Pancreas (tissue), 10 donors: ENCODE results near the gene TMEM33. TPM values are rescaled to one million over a fixed set of nuclear protein-coding genes. Genes with fewer than 3 reads are reported as not detected.
"Not testable (repeated sequence)": the region's sequence is repeated elsewhere in the genome, so short reads cannot be mapped to it uniquely, and the experiment has no call there.

Experiments used
- ATAC-seq, 4 donors: fragments of 200-7000 bp; cut with Tn5 transposase; one replicate each; pipeline versions ENCODE4 v1.8.0 to v1.9.1; 2020; ENCODE audit warnings: mild to moderate bottlenecking in 4 of 4, moderate library complexity in 4 of 4
- DNase-seq, 6 donors: peaks; one replicate each; pipeline ENCODE4 v3.0.0-alpha.2; 2020
- FAIRE-seq: peaks from 2 replicates; lab custom pipeline; 2012; peaks lifted over from hg19 to GRCh38; lab: Jason Lieb, UNC
- H3K27ac ChIP-seq, 4 donors: fragments of 200-600 bp; sonication (generic); 1 replicate in 3 of 4; 2 replicates in 1 of 4; pipeline versions ENCODE4 v1.5.0 to v1.8.0; 2020
- H3K27me3 ChIP-seq, 4 donors: fragments of 200-600 bp; one replicate each; pipeline ENCODE4 v1.8.0; 2021
- H3K36me3 ChIP-seq, 3 donors: fragments of 200-600 bp; sonication (generic) in 1 of 3; one replicate each; pipeline versions ENCODE4 v1.5.0 to v1.8.0; 2020 to 2021
- H3K4me1 ChIP-seq, 3 donors: fragments of 200-600 bp; one replicate each; pipeline ENCODE4 v1.8.0; 2021
- H3K4me3 ChIP-seq, 4 donors: fragments of 200-600 bp; sonication (generic) in 2 of 4; one replicate each; pipeline versions ENCODE4 v1.5.0 to v1.8.0; 2020 to 2021
- H3K9me3 ChIP-seq, 4 donors: fragments of 200-600 bp; one replicate each; pipeline ENCODE4 v1.8.0; 2021
- CTCF ChIP-seq, 4 donors: fragments of 200-600 bp; sonication (generic) in 3 of 4; IDR thresholded peaks; one replicate each; pipeline versions ENCODE4 v1.5.0 to v1.8.0; 2021; ENCODE audit warnings: antibody characterized with exemption in 4 of 4
- WGBS, 2 donors: extraction: QIAGEN DNeasy Blood & Tissue Kit; methylation state at CpG; one replicate each; pipeline ENCODE4 v1.1.7; 2013; 5-methylcytosine and 5-hydroxymethylcytosine counted together
- intact Hi-C, 3 donors: fragments of 100-400 bp; cut with DNase I; formaldehyde crosslinking; loops; one replicate each; pipeline versions ENCODE4 v1.11.1 to v1.14.2; 2022
- polyA plus RNA-seq, 2 donors: library from polyadenylated mRNA; stranded (reverse); fragments of 200-250 nt; gene quantifications; one replicate each; pipeline ENCODE4 v1.2.3, GENCODE V29; 2013
- total RNA-seq, 6 donors: library from RNA; stranded (reverse); fragmentation: NEBNext Ultra II Directional in 4 of 6; extraction: Animal tissue kit (Norgen Biotek cat#: 25700) in 4 of 6; gene quantifications; one replicate each; pipeline versions ENCODE4 v1.2.1 to v1.2.4, GENCODE V29; 2021 to 2023
- donor health status: healthy with polysubstance abuse.
- donor health status: DM: no; HTN: no; CAD: no; lungs with moderate emphysema.
- donor health status: DM: no; HTN: no; CAD: no.
- donor health status: control.
- donor health status: control.
- donor health status: Bipolar disorder and iron deficiency.
- donor health status: DM: yes; HTN: yes; CAD: no.
- donor health status: DM: no; HTN: no; CAD: no.
- donor health status: DM: no; HTN: no; CAD: no.
- donor health status: DM: yes; HTN: yes; CAD: no.

Gene TMEM33
- total and polyA plus RNA-seq, 8 donors = 4.2 to 31.4 (median 19.4) TPM

- no peak for FAIRE-seq
- no peaks in the 10 kb centered on the region for H3K27me3 ChIP-seq
Observed at GRCh38 chr4:41888687-41889074, 46.5 kb upstream of the TMEM33 start.

GRCh38 chr4:41889317-41889716 is 45.9 kb upstream of the TMEM33 start:
- Histone ChIP-seq H3K36me3 (no peaks in the 10 kb centered on the region), H3K27ac (no peak overlapping the region), H3K27me3 (no peaks in the 10 kb centered on the region), H3K9me3 (no peaks in the 10 kb centered on the region), H3K4me1 (no peaks in the 10 kb centered on the region), H3K4me3 (no peak overlapping the region)
- no peak for ATAC-seq
- intact Hi-C loops = loop anchor here in 1 of 3 donors (10.0 kb wide), 1 partner anchor 605 kb away; no protein-coding TSS in a partner anchor
- DNase-seq = no peak
- 26 to 30% methylated on average over 1 of the region's 1 CpG for WGBS, 2 donors
- no peak for TF ChIP-seq CTCF (IDR thresholded peaks at IDR 0.05)
- no peak for FAIRE-seq

More at GRCh38 chr4:41888687-41889074, 46.5 kb upstream of the TMEM33 start:
- ATAC-seq (no peak), DNase-seq (no peak)
- Histone ChIP-seq H3K36me3 (no peaks in the 10 kb centered on the region), H3K4me1 (no peaks in the 10 kb centered on the region), H3K4me3 (no peak overlapping the region), H3K9me3 (no peaks in the 10 kb centered on the region), H3K27ac (no peak overlapping the region)
- intact Hi-C loops = loop anchor here in 1 of 3 donors (10.0 kb wide), 1 partner anchor 604 kb away; no protein-coding TSS in a partner anchor
- TF ChIP-seq CTCF (IDR thresholded peaks at IDR 0.05) = no peak
- WGBS, 2 donors = 44 to 57% methylated on average over 1 of the region's 1 CpG

- Histone ChIP-seq H3K36me3 (no peaks in the 10 kb centered on the region), H3K27ac (no peak overlapping the region), H3K9me3 (no peaks in the 10 kb centered on the region), H3K27me3 (no peaks in the 10 kb centered on the region), H3K4me3 (no peak overlapping the region), H3K4me1 (no peaks in the 10 kb centered on the region)
- DNase-seq = no peak
- 49 to 55% methylated on average over 2 of the region's 2 CpGs for WGBS, 2 donors
- FAIRE-seq = no peak
- intact Hi-C loops = no loop called here
- no peak for TF ChIP-seq CTCF (IDR thresholded peaks at IDR 0.05)
- no peak for ATAC-seq
Observed at GRCh38 chr4:41890085-41890484, 45.1 kb upstream of the TMEM33 start.

GRCh38 chr4:41896648-41897047 is 38.6 kb upstream of the TMEM33 start:
- Histone ChIP-seq H3K27me3 (no peaks in the 10 kb centered on the region), H3K36me3 (no peaks in the 10 kb centered on the region), H3K27ac (no peak overlapping the region), H3K9me3 (no peaks in the 10 kb centered on the region), H3K4me1 (no peaks in the 10 kb centered on the region), H3K4me3 (no peak overlapping the region)
- no peak for TF ChIP-seq CTCF (IDR thresholded peaks at IDR 0.05)
- intact Hi-C loops = no loop called here
- FAIRE-seq (no peak), ATAC-seq (no peak), DNase-seq (no peak)

- DNase-seq (no peak), ATAC-seq (no peak), FAIRE-seq (no peak)
- Histone ChIP-seq H3K27ac (no peak overlapping the region), H3K36me3 (no peaks in the 10 kb centered on the region), H3K27me3 (no peaks in the 10 kb centered on the region), H3K4me3 (no peak overlapping the region), H3K4me1 (no peaks in the 10 kb centered on the region), H3K9me3 (no peaks in the 10 kb centered on the region)
- 86 to 90% methylated on average over 1 of the region's 1 CpG for WGBS, 2 donors
- intact Hi-C loops = no loop called here
- TF ChIP-seq CTCF (IDR thresholded peaks at IDR 0.05) = no peak
Observed at GRCh38 chr4:41897698-41898097, 37.5 kb upstream of the TMEM33 start.

- H3K36me3 ChIP-seq, ATAC-seq, FAIRE-seq, H3K4me1 ChIP-seq, intact Hi-C loops, H3K27me3 ChIP-seq, H3K9me3 ChIP-seq, H3K4me3 ChIP-seq, H3K27ac ChIP-seq: not testable (repeated sequence)
- DNase-seq = peak in 1 of 6 donors; percentile 26
- 0% methylated on average over 1 of the region's 1 CpG for WGBS, 2 donors
Observed at GRCh38 chr4:41909136-41909535, 26.1 kb upstream of the TMEM33 start.
